ENCODE results near the gene MED13L.

DNA sequence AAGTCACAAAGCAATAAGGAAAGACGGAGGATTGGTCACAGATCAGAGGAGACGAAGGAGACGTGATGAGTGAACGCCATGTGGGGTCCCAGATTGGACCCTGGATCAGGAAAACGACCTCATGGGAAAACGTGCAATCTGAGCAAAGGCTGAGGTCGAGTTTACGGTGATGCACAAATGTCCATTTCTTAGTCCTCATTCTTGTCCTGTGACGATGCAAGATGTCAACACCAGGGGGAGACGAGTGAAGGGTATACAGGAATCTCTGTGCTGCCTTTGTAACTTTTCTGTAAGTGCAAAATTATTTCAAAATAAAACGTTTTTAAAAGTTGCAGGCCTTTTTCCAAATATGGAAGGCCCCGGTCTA, 329.8 kb downstream of the MED13L start:
- TF ChIP-seq JUND (IDR thresholded peaks at IDR 0.05) (no peak), SMC3 (IDR thresholded peaks at IDR 0.05; ENCODE audit: low read depth, low read length) (no peak), ZBTB33 (IDR thresholded peaks at IDR 0.05; ENCODE audit: borderline replicate concordance, low read depth) (no peak), GATA2 (CRISPR knock-in tag; IDR thresholded peaks at IDR 0.05) (no peak), RCOR1 (IDR thresholded peaks at IDR 0.05; ENCODE audit: low read length) (no peak), RFX5 (IDR thresholded peaks at IDR 0.05; ENCODE audit: low read length) (no peak), NRF1 (IDR thresholded peaks at IDR 0.05; ENCODE audit: low read depth, low read length) (no peak), USF1 (IDR thresholded peaks at IDR 0.05; ENCODE audit: borderline replicate concordance, low read depth) (no peak), POLR2AphosphoS5 (IDR thresholded peaks at IDR 0.05; ENCODE audit: low read depth, low read length) (no peak), GABPA (IDR thresholded peaks at IDR 0.05; ENCODE audit: low read depth) (no peak), TAF1 (IDR thresholded peaks at IDR 0.05; ENCODE audit: borderline replicate concordance, low read depth, low read length) (no peak)
- TF ChIP-seq, protein P1, sequence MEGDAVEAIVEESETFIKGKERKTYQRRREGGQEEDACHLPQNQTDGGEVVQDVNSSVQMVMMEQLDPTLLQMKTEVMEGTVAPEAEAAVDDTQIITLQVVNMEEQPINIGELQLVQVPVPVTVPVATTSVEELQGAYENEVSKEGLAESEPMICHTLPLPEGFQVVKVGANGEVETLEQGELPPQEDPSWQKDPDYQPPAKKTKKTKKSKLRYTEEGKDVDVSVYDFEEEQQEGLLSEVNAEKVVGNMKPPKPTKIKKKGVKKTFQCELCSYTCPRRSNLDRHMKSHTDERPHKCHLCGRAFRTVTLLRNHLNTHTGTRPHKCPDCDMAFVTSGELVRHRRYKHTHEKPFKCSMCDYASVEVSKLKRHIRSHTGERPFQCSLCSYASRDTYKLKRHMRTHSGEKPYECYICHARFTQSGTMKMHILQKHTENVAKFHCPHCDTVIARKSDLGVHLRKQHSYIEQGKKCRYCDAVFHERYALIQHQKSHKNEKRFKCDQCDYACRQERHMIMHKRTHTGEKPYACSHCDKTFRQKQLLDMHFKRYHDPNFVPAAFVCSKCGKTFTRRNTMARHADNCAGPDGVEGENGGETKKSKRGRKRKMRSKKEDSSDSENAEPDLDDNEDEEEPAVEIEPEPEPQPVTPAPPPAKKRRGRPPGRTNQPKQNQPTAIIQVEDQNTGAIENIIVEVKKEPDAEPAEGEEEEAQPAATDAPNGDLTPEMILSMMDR (IDR thresholded peaks at IDR 0.05): no peak; the same call in 1 of the 2 replicates
- TF ChIP-seq, protein P2, sequence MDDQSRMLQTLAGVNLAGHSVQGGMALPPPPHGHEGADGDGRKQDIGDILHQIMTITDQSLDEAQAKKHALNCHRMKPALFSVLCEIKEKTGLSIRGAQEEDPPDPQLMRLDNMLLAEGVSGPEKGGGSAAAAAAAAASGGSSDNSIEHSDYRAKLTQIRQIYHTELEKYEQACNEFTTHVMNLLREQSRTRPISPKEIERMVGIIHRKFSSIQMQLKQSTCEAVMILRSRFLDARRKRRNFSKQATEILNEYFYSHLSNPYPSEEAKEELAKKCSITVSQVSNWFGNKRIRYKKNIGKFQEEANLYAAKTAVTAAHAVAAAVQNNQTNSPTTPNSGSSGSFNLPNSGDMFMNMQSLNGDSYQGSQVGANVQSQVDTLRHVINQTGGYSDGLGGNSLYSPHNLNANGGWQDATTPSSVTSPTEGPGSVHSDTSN (IDR thresholded peaks at IDR 0.05): no peak
- TF ChIP-seq, protein P3, sequence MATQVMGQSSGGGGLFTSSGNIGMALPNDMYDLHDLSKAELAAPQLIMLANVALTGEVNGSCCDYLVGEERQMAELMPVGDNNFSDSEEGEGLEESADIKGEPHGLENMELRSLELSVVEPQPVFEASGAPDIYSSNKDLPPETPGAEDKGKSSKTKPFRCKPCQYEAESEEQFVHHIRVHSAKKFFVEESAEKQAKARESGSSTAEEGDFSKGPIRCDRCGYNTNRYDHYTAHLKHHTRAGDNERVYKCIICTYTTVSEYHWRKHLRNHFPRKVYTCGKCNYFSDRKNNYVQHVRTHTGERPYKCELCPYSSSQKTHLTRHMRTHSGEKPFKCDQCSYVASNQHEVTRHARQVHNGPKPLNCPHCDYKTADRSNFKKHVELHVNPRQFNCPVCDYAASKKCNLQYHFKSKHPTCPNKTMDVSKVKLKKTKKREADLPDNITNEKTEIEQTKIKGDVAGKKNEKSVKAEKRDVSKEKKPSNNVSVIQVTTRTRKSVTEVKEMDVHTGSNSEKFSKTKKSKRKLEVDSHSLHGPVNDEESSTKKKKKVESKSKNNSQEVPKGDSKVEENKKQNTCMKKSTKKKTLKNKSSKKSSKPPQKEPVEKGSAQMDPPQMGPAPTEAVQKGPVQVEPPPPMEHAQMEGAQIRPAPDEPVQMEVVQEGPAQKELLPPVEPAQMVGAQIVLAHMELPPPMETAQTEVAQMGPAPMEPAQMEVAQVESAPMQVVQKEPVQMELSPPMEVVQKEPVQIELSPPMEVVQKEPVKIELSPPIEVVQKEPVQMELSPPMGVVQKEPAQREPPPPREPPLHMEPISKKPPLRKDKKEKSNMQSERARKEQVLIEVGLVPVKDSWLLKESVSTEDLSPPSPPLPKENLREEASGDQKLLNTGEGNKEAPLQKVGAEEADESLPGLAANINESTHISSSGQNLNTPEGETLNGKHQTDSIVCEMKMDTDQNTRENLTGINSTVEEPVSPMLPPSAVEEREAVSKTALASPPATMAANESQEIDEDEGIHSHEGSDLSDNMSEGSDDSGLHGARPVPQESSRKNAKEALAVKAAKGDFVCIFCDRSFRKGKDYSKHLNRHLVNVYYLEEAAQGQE (IDR thresholded peaks at IDR 0.05; ENCODE audit: low read depth, low read length): no peak

Data from SK-N-SH (cell line).